ENCODE results near the gene DUX4.
"Not testable (repeated sequence)": the region's sequence is repeated elsewhere in the genome, so short reads cannot be mapped to it uniquely, and the experiment has no call there.

DUX4 gene

DNA sequence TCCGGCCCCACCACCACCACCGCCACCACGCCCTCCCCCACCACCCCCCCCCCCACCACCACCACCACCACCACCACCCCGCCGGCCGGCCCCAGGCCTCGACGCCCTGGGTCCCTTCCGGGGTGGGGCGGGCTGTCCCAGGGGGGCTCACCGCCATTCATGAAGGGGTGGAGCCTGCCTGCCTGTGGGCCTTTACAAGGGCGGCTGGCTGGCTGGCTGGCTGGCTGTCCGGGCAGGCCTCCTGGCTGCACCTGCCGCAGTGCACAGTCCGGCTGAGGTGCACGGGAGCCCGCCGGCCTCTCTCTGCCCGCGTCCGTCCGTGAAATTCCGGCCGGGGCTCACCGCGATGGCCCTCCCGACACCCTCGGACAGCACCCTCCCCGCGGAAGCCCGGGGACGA lies at the start of gene DUX4:
TSS of gene DUX4 (plus strand) at position 347 of the 400 bp plus-strand sequence. CDS start at position 347, 0 bp downstream.
- H3K27me3 Mint-ChIP-seq; H3K4me3 Mint-ChIP-seq; H3K4me1 Mint-ChIP-seq (ENCODE audit: low read depth); H3K27ac Mint-ChIP-seq; intact Hi-C loops (cut with micrococcal nuclease); H3K9me3 Mint-ChIP-seq; H3K36me3 Mint-ChIP-seq (ENCODE audit: low read depth): not testable (repeated sequence)

DNA sequence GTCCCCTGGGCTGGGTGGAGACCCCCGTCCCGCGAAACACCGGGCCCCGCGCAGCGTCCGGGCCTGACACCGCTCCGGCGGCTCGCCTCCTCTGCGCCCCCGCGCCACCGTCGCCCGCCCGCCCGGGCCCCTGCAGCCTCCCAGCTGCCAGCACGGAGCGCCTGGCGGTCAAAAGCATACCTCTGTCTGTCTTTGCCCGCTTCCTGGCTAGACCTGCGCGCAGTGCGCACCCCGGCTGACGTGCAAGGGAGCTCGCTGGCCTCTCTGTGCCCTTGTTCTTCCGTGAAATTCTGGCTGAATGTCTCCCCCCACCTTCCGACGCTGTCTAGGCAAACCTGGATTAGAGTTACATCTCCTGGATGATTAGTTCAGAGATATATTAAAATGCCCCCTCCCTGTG lies 1.9 kb downstream of the DUX4 start:
- not testable (repeated sequence) for H3K4me1 Mint-ChIP-seq (ENCODE audit: low read depth)
- peaks cover 17% of the 10 kb centered on the region for H3K9me3 Mint-ChIP-seq

DNA sequence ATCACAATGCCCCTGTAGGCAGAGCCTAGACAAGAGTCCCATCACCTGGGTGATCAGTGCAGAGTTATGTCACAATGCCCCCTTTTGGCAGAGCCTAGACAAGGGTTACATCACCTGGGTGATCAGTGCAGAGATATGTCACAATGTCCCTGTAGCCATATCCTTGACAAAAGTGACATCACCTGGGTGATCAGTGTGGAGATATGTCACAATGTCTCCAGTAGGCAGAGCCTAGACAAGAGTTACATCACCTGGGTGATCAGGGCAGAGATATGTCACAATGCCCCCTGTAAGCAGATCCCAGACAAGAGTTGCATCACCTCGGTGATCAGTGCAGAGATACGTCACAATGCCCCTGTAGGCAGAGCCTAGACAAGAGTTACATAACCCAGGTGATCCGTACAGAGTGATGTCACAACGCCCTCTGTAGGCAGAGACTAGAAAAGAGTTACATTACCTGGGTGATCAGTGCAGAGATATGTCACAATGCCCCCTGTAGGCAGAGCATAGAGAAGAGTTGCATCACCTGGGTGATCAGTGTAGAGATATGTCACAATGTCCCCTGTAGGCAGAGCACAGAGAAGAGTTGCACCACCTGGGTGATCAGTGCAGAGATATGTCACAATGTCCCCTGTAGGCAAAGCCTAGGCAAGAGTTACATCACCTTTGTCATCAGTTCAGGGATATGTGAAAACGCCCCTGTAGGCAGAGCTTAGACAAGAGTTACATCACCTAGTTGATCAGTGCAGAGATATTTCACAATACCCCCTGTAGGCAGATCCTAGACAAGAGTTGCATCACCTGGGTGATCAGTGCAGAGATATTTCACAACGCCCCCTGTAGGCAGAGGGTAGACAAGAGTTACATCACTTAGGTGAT lies 4.4 kb downstream of the DUX4 start:
- peaks cover 17% of the 10 kb centered on the region for H3K9me3 Mint-ChIP-seq
- H3K36me3 Mint-ChIP-seq (ENCODE audit: low read depth); H3K27ac Mint-ChIP-seq; intact Hi-C loops (cut with micrococcal nuclease); H3K27me3 Mint-ChIP-seq; H3K4me3 Mint-ChIP-seq; H3K4me1 Mint-ChIP-seq (ENCODE audit: low read depth): not testable (repeated sequence)

More for the DNA sequence above, 1.9 kb downstream of the DUX4 start:
- H3K27me3 Mint-ChIP-seq; H3K27ac Mint-ChIP-seq; H3K4me3 Mint-ChIP-seq; intact Hi-C loops (cut with micrococcal nuclease); H3K36me3 Mint-ChIP-seq (ENCODE audit: low read depth): not testable (repeated sequence)

DNA sequence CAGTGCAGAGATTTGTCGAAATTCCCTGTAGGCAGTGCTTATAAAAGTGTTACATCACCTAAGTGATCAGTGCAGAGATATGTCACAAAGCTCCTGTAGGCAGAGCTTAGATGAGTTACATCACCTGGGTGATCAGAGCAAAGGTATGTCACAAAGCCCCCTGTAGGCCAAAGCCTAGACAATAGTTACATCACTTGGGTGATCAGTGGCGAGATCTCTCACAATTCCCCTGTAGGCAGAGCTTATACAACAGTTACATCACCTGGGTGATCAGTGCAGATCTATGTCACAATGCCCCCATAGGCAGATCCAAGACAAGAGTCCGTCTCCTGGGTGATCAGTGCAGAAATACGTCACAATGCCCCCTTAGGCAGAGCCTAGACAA lies 5.0 kb downstream of the DUX4 start:
- H3K4me3 Mint-ChIP-seq; intact Hi-C loops (cut with micrococcal nuclease); H3K27me3 Mint-ChIP-seq; H3K4me1 Mint-ChIP-seq (ENCODE audit: low read depth); H3K36me3 Mint-ChIP-seq (ENCODE audit: low read depth); H3K27ac Mint-ChIP-seq: not testable (repeated sequence)
- peaks cover 17% of the 10 kb centered on the region for H3K9me3 Mint-ChIP-seq

DNA sequence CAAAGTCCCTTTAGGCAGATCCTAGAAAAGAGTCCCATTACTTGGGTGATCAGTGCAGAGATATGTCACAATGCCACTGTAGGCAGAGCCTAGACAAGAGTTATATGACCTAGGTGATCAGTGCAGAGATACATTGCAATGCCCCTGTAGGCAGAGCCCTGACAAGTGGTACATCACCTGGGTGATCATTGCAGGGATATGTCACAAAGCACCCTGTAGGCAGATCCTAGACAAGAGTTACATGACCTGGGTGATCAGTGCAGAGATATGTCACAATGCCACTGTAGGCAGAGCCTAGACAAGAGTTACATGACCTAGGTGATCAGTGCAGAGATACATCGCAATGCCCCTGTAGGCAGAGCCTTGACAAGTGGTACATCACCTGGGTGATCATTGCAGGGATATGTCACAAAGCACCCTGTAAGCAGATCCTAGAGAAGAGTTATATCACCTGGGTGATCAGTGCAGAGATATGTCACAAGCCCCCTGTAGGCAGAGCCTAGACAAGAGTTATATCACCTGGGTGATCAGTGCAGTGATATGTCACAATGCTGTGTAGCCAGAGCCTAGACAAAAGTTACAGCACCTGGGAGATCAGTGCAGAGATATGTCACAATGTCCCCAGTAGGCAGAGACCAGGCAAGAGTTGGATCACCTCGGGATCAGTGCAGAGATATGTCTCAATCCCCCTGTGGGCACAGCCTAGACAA lies 5.6 kb downstream of the DUX4 start:
- H3K4me1 Mint-ChIP-seq (ENCODE audit: low read depth); H3K27ac Mint-ChIP-seq; H3K27me3 Mint-ChIP-seq; intact Hi-C loops (cut with micrococcal nuclease); H3K36me3 Mint-ChIP-seq (ENCODE audit: low read depth); H3K4me3 Mint-ChIP-seq: not testable (repeated sequence)
- H3K9me3 Mint-ChIP-seq: peaks cover 17% of the 10 kb centered on the region

DNA sequence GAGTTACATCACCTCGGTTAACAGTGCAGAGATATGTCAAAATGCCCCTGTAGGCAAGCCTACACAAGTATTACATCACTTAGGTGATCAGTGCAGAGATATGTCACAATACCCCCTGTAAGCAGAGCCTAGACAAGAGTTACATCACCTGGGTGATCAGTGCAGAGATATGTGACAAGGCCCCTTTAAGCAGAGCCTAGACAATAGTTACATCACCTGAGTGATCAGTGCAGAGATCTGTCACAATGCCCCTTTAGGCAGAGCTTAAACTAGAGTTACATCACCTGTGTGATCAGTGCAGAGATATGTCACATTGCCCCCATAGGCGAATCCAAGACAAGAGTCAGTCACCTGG lies 6.1 kb downstream of the DUX4 start:
- peaks cover 17% of the 10 kb centered on the region for H3K9me3 Mint-ChIP-seq
- intact Hi-C loops (cut with micrococcal nuclease); H3K4me1 Mint-ChIP-seq (ENCODE audit: low read depth); H3K27ac Mint-ChIP-seq; H3K4me3 Mint-ChIP-seq; H3K36me3 Mint-ChIP-seq (ENCODE audit: low read depth); H3K27me3 Mint-ChIP-seq: not testable (repeated sequence)

DNA sequence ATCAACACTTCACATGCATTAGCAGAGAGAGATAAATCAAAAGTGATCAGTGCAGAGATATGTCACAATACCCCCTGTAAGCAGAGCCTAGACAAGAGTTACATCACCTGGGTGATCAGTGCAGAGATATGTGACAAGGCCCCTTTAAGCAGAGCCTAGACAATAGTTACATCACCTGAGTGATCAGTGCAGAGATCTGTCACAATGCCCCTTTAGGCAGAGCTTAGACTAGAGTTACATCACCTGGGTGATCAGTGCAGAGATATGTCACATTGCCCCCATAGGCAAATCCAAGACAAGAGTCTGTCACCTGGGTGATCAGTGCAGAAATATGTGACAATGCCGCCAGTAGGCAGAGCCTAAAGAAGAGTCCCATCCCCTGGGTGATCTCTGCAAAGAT lies 7.4 kb downstream of the DUX4 start:
- intact Hi-C loops (cut with micrococcal nuclease); H3K4me1 Mint-ChIP-seq (ENCODE audit: low read depth); H3K9me3 Mint-ChIP-seq; H3K27ac Mint-ChIP-seq; H3K27me3 Mint-ChIP-seq; H3K4me3 Mint-ChIP-seq; H3K36me3 Mint-ChIP-seq (ENCODE audit: low read depth): not testable (repeated sequence)

DNA sequence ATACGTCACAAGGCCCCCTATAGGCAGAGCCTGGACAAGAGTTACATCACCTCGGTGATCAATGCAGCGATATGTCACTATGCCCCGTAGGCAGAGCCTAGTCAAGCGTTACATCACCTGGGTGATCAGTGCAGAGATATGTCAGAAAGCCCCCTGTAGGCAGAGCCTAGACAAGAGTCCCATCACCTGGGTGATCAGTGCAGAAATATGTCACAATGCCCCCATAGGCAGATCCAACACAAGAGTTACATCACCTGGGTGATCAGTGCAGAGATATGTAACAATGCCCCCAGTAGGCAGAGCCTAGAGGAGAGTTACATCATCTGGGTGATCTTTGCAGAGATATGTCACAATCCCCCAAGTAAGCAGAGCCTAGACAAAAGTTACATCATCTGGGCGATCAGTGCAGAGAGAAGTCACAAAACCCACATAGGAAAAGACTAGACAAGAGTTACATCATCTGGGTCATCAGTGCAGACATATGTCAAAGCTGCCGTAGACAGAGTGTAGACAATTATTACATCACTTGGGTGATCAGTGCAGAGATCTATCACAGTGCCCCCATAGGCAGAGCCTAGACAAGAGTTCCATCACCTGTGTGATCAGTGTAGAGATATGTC lies 8.0 kb downstream of the DUX4 start:
- H3K4me3 Mint-ChIP-seq; H3K36me3 Mint-ChIP-seq (ENCODE audit: low read depth); intact Hi-C loops (cut with micrococcal nuclease); H3K4me1 Mint-ChIP-seq (ENCODE audit: low read depth); H3K9me3 Mint-ChIP-seq; H3K27me3 Mint-ChIP-seq; H3K27ac Mint-ChIP-seq: not testable (repeated sequence)

DNA sequence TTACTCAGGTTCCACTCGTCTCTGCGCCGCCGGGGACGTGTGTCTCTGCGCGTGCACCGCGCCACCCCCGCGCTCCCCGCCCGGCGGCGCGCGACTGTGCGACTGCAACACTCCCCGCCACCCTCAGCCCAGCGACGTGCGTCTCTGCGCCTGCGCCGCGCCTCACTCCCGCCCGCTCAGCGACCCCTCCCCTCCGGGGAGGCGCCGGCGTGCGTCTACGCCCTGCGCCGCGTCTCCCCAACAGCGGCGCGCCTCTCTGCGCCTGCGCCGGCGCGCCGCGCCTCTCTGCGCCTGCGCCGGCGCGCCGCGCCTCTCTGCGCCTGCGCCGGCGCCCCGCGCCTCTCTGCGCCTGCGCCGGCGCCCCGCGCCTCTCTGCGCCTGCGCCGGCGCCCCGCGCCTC lies 29.9 kb downstream of the DUX4 start:
- H3K9me3 Mint-ChIP-seq; intact Hi-C loops (cut with micrococcal nuclease); H3K4me1 Mint-ChIP-seq (ENCODE audit: low read depth): not testable (repeated sequence)

More for the DNA sequence above, 29.9 kb downstream of the DUX4 start:
- H3K36me3 Mint-ChIP-seq (ENCODE audit: low read depth); H3K27ac Mint-ChIP-seq; H3K4me3 Mint-ChIP-seq; H3K27me3 Mint-ChIP-seq: not testable (repeated sequence)

Data from dendritic cell treated with granulocyte-macrophage colony-stimulating factor and Interleukin-4, amounts not matched to agents 40 ng/mL and 50 ng/mL, for 4 days (primary cell).